ENCODE results near the gene BTN1A1. TPM values are rescaled to one million over a fixed set of nuclear protein-coding genes. Genes with fewer than 3 reads are reported as not detected.
"Not testable (repeated sequence)": the region's sequence is repeated elsewhere in the genome, so short reads cannot be mapped to it uniquely, and the experiment has no call there.

BTN1A1 gene, protein sequence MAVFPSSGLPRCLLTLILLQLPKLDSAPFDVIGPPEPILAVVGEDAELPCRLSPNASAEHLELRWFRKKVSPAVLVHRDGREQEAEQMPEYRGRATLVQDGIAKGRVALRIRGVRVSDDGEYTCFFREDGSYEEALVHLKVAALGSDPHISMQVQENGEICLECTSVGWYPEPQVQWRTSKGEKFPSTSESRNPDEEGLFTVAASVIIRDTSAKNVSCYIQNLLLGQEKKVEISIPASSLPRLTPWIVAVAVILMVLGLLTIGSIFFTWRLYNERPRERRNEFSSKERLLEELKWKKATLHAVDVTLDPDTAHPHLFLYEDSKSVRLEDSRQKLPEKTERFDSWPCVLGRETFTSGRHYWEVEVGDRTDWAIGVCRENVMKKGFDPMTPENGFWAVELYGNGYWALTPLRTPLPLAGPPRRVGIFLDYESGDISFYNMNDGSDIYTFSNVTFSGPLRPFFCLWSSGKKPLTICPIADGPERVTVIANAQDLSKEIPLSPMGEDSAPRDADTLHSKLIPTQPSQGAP
- polyA plus RNA-seq (2013, experiment 1 of 2; ENCODE audit: insufficient read length) = not detected
- polyA plus RNA-seq (2013, experiment 2 of 2; ENCODE audit: insufficient read length) = not detected

DNA sequence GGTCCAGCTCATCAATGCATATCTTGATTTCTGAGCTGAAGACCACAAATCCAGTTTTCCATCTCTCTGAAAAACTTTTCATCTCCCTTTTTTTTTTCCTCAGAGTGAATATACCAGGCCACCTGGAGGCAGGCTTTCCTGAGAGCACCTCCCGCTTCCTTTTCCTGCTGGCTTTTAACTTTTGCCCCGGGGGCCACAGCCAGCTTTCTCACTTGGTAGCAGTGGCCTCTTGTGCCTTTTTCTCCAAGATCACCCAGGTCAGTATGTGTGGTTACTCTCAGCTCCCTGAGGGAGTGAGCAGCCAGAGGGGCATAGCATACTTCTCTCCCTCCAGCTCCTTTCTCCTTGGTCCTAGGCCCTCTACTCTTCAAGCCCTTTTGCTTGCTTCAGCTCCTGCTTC lies at the start of gene BTN1A1:
TSS of gene BTN1A1 (plus strand) at position 202 of the 400 bp plus-strand sequence. CDS start 984 bp downstream, outside the sequence.
- no peak for DNase-seq

DNA sequence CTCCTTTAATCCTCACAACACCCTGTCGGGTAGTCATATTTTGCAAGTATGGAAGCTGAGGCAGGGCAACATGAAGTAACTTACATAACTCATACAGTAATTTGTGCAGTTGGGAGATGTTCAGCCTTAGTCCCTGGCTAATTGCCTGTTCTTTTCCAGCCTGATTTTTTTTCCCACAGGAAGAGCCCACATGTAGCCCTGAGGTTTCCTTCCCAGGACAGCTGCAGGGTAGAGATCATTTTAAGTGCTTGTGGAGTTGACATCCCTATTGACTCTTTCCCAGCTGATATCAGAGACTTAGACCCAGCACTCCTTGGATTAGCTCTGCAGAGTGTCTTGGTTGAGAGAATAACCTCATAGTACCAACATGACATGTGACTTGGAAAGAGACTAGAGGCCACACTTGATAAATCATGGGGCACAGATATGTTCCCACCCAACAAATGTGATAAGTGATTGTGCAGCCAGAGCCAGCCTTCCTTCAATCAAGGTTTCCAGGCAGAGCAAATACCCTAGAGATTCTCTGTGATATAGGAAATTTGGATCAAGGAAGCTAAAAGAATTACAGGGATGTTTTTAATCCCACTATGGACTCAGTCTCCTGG lies 47.4 kb upstream of the BTN1A1 start:
- DNase-seq = no peak

DNA sequence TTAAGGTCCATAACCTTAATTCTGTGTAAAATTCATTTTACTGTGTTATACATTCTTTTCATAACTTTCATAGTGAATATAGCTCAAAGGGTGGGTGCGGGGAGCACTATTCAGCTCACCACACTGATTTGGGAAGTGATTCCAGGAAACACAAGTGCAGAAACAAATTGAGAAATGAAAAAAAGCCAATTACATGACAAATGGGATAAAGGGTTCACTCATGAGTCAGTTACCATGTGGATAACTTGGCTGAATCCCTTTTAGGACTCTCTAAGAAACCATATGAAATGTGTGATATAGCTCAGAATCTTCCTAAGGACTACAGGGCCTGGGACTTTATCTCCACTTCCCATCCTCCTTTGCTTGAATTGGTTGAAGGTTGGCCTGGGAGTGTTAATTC lies 45.5 kb upstream of the BTN1A1 start:
- DNase-seq = peak; percentile 46

DNA sequence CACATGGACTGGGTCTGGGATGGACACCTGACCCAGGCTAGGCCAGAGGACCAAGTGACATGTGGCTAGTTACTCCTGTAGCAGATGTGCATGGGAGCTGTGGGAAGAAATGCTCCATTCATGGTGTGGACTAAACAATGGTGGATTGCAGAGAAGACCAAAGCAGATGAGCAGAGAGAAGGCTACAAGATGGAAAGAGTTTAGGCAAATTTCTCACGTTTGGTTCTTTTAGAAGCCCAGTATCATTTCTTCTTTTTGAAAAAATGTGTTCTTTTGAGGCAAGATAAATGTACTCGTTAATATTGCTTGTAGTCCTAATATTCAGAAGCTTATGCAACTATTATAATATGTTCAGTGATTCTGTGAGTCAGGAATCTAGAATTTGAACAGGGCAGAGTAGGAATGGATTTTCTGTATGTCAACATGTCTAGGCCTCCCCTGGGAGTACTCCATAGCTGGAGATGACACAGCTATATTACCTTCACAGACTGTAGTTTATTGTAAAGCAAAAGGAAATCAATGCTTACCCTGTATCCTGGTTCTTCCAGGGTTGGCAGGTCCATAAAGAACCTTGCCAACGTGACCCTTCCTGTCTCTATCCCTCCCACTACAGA lies 44.6 kb upstream of the BTN1A1 start:
- DNase-seq = peak; percentile 76

DNA sequence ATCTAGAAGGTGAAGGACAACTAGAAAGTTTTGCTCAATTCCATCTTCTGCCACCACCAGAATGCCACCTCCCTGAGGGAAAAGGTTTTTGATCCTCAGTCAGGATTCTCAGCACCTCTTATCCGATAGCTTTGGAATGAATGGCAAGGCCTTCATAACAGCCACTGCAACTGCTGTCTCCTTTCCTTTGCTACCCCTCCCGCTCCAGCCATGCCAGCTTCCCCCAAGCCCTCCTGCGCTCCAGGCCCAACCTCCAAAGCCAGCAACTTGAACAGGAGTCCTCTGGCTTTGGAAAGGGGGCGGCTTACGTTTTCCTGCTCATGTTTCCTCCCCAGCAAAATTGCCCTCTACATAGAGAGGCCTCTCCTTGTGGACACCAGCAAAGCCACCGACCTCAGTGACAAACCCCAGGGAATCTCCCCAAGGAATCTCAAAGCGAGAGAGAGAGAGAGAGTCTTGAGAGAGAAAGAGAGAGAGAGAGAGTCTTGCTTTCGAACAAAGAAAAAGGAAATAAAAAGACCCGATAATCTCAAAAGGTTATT lies 42.8 kb upstream of the BTN1A1 start:
- DNase-seq = no peak

GRCh38 chr6:26457806-26458688 lies 42.1 kb upstream of the BTN1A1 start, which contains the start of gene BTN2A1:
BTN2A1 (plus strand) TSS chr6:26457955; CDS start chr6:26458637, 682 bp downstream.
- peak; percentile 94 for DNase-seq

DNA sequence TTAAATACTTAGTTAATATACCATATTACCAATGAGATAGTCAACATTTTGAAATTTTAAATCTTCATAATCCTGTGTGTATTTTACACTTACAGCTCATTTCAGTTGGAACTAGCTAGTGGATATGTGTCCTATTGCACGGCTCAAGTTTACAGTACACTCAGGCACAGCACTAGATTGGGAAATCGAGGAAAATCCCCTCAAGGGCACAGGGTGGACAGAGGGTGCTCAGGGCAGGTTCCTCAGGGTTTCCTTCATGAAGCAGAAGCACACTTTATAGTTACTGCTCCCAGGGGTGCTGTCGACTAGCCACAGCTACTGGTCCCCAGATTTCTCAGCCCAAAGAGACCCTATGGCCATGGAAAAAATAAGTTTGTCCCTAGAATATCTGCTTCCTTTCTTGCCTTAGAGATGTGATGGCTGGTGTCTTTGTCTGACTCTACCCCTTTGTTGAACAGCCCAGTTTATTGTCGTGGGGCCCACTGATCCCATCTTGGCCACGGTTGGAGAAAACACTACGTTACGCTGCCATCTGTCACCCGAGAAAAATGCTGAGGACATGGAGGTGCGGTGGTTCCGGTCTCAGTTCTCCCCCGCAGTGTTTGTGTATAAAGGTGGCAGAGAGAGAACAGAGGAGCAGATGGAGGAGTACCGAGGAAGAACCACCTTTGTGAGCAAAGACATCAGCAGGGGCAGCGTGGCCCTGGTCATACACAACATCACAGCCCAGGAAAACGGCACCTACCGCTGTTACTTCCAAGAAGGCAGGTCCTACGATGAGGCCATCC lies 40.9 kb upstream of the BTN1A1 start:
- DNase-seq = no peak

DNA sequence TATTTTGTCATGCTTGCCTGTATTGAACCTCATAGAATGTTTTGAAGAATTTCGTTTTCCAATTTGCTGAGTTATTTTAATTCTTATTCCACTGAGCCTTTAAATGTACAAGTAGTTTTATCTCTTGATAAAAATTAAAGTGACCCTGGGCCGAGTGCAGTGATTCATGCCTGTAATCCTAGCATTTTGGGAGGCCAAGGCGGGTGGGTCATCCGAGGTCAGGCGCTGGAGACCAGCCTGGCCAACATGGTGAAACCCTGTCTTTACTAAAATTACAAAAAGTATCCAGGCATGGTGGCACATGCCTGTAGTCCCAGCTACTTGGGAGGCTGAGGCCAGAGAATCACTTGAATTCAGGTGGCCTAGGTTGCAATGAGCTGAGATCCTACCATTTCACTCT lies 38.8 kb upstream of the BTN1A1 start:
- not testable (repeated sequence) for DNase-seq

- no peak for DNase-seq
Observed at GRCh38 chr6:26464014-26464413, 36.1 kb upstream of the BTN1A1 start.

GRCh38 chr6:26464416-26465131 lies 35.5 kb upstream of the BTN1A1 start:
- no peak for DNase-seq

- no peak for DNase-seq
Observed at GRCh38 chr6:26465776-26466175, 34.3 kb upstream of the BTN1A1 start.

DNA sequence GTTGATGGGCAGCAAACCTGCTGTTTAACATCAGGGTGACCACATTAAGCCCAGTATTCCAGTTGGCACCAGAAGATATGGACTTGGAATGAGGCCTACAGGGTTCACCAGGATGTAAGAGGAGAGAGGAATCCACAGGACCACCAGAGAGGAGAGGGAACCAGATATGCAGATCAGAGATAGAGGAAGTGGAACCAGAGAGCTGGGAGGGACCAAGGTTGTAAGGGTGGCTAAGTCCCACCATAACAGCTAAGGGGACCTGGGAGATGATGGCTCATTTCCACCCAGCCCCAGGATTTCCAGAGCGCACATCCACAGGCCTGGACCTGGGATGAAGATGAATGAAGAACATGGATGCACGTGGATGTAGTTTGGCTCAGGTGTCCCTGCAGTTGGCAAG lies 31.3 kb upstream of the BTN1A1 start:
- DNase-seq = no peak

- DNase-seq = no peak
Observed at GRCh38 chr6:26470643-26471042, 29.5 kb upstream of the BTN1A1 start.

DNA sequence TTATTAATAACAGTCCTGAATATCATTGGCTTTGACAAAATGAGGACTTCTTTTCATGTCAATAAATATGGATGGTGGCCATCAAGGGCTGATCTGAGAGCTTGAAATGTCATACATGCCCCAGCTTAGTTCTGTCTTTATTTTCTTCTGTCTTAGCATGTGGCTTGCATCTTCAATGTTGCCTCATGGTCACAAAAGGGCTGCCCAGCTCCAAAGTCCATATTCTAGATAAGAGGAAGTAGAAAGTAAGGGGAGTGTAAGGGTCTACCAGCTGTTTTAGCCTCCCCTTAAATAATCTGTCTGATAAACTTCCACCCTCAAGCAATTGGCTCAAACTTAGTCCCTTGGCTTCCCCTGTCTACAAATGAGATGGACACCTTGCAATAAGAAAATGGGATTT lies 28.1 kb upstream of the BTN1A1 start:
- DNase-seq = no peak

DNA sequence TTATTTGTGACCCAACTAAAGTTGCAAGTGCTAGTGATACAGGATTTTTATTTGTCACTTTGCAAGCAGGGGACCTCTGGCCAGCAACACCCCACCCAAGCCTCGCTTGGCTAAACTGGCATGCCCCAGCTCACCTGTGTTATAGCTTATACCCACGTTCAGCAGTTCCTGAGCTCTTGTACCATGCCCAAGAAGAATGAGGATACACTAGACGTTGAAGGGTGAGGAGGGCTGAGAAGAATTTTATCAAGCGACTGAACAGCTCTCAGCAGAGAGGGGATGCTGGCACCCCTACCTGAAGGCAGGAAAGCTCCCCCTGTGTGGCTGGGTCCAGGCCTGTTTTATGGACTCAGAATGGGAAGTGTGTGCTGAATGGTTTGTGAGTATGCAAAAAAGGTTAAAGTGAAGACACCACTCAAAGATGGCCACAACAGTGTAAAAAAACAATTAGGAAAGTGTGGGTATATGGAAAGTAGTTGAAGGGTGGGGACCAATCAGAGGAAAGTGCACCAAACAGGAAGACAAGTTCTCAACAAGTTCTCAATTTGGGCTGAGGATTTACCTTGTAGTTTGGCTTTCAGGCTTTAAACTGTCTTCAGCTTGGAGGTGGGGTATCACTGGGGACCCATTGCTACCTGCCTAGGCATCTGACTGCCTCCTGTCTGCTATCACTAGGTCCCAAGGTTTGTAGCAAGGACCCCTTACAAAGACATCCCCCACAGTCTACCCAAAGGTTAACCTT lies 27.4 kb upstream of the BTN1A1 start:
- DNase-seq = no peak

GRCh38 chr6:26473429-26473757 lies 26.7 kb upstream of the BTN1A1 start:
- DNase-seq = no peak

- DNase-seq = peak; percentile 97
Observed at GRCh38 chr6:26473758-26474438, 26.2 kb upstream of the BTN1A1 start.

- no peak for DNase-seq
Observed at GRCh38 chr6:26474439-26474881, 25.6 kb upstream of the BTN1A1 start.
